Astrocyte (in vitro differentiated cells and primary cell): ENCODE measurements around the gene PLA2G6. TPM values are rescaled to one million over a fixed set of nuclear protein-coding genes. Genes with fewer than 3 reads are reported as not detected.
"Not testable (repeated sequence)": the region's sequence is repeated elsewhere in the genome, so short reads cannot be mapped to it uniquely, and the experiment has no call there.

ENCODE experiments used
- DNase-seq: peaks from one replicate; pipeline ENCODE4 v3.0.0-alpha.2; 2010; ENCODE audit warnings: low read depth
- FAIRE-seq: peaks from 2 replicates; lab custom pipeline; 2011; peaks lifted over from hg19 to GRCh38; lab: Jason Lieb, UNC
- H2AFZ ChIP-seq: 2 replicates; pipeline ENCODE4 v1.6.0; 2012; ENCODE audit warnings: low read depth, low read length, inconsistent platforms
- H3K27ac ChIP-seq: 2 replicates; pipeline ENCODE4 v1.5.1; 2011; ENCODE audit warnings: low read depth, low read length, inconsistent platforms
- H3K27me3 ChIP-seq: 2 replicates; pipeline ENCODE4 v1.6.0; 2011; ENCODE audit warnings: low read length, inconsistent platforms; ENCODE audit not compliant: insufficient read depth
- H3K36me3 ChIP-seq: 2 replicates; pipeline ENCODE4 v1.5.1; 2011; ENCODE audit warnings: low read length, inconsistent platforms; ENCODE audit not compliant: insufficient read depth
- H3K4me1 ChIP-seq: 2 replicates; pipeline ENCODE4 v1.5.1; 2011; ENCODE audit warnings: low read length, inconsistent platforms; ENCODE audit not compliant: insufficient read depth
- H3K4me2 ChIP-seq: 2 replicates; pipeline ENCODE4 v1.6.0; 2012; ENCODE audit warnings: low read length, inconsistent platforms
- H3K4me3 ChIP-seq: 2 replicates; pipeline ENCODE4 v1.5.1; 2011; ENCODE audit warnings: low read depth, mild to moderate bottlenecking, low read length, inconsistent platforms; ENCODE audit not compliant: insufficient read depth
- H3K79me2 ChIP-seq: 2 replicates; pipeline ENCODE4 v1.6.0; 2012; ENCODE audit warnings: mild to moderate bottlenecking, low read length, inconsistent platforms; ENCODE audit not compliant: insufficient read depth
- H3K9ac ChIP-seq: 2 replicates; pipeline ENCODE4 v1.6.0; 2012; ENCODE audit warnings: mild to moderate bottlenecking, low read length, inconsistent platforms
- H3K9me3 ChIP-seq: 2 replicates; pipeline ENCODE4 v1.5.1; 2012; ENCODE audit warnings: low read depth, mild to moderate bottlenecking, low read length, inconsistent platforms; ENCODE audit not compliant: insufficient read depth
- H4K20me1 ChIP-seq: 2 replicates; pipeline ENCODE4 v1.6.0; 2012; ENCODE audit warnings: low read length, inconsistent platforms; ENCODE audit not compliant: insufficient read depth
- H3K27ac Mint-ChIP-seq: one replicate; pipeline ENCODE4 v1.8.0; 2021; ENCODE audit warnings: mild to moderate bottlenecking, mixed read lengths; ENCODE audit not compliant: unreplicated experiment
- H3K27me3 Mint-ChIP-seq: one replicate; pipeline ENCODE4 v1.8.0; 2021; ENCODE audit warnings: low read depth, mixed read lengths; ENCODE audit not compliant: unreplicated experiment
- H3K36me3 Mint-ChIP-seq: one replicate; pipeline ENCODE4 v1.8.0; 2021; ENCODE audit warnings: low read depth, mixed read lengths; ENCODE audit not compliant: unreplicated experiment
- H3K4me1 Mint-ChIP-seq: one replicate; pipeline ENCODE4 v1.8.0; 2021; ENCODE audit warnings: low read depth, mixed read lengths; ENCODE audit not compliant: unreplicated experiment
- H3K4me3 Mint-ChIP-seq: one replicate; pipeline ENCODE4 v1.8.0; 2021; ENCODE audit warnings: mild to moderate bottlenecking, moderate library complexity, mixed read lengths; ENCODE audit not compliant: unreplicated experiment
- H3K9me3 Mint-ChIP-seq: one replicate; pipeline ENCODE4 v1.8.0; 2021; ENCODE audit warnings: mild to moderate bottlenecking, mixed read lengths; ENCODE audit not compliant: unreplicated experiment
- EZH2 ChIP-seq: IDR thresholded peaks from 2 replicates; pipeline ENCODE4 v1.6.1; 2012; ENCODE audit warnings: mild to moderate bottlenecking, low read length, inconsistent platforms; ENCODE audit not compliant: insufficient read depth
- total RNA-seq: library from RNA; stranded (reverse); gene quantifications from 2 replicates; pipeline ENCODE4 v1.2.1, GENCODE V29; 2021
- TF ChIP-seq, protein P1 (sequence below): IDR thresholded peaks from 2 replicates; pipeline ENCODE4 v1.5.1; 2011; ENCODE audit warnings: low read depth, mild to moderate bottlenecking, inconsistent platforms, low read length, moderate library complexity; ENCODE audit not compliant: insufficient read depth

Gene PLA2G6
- total RNA-seq, 1 donor from 2014 or later, result 10.0 TPM

DNA sequence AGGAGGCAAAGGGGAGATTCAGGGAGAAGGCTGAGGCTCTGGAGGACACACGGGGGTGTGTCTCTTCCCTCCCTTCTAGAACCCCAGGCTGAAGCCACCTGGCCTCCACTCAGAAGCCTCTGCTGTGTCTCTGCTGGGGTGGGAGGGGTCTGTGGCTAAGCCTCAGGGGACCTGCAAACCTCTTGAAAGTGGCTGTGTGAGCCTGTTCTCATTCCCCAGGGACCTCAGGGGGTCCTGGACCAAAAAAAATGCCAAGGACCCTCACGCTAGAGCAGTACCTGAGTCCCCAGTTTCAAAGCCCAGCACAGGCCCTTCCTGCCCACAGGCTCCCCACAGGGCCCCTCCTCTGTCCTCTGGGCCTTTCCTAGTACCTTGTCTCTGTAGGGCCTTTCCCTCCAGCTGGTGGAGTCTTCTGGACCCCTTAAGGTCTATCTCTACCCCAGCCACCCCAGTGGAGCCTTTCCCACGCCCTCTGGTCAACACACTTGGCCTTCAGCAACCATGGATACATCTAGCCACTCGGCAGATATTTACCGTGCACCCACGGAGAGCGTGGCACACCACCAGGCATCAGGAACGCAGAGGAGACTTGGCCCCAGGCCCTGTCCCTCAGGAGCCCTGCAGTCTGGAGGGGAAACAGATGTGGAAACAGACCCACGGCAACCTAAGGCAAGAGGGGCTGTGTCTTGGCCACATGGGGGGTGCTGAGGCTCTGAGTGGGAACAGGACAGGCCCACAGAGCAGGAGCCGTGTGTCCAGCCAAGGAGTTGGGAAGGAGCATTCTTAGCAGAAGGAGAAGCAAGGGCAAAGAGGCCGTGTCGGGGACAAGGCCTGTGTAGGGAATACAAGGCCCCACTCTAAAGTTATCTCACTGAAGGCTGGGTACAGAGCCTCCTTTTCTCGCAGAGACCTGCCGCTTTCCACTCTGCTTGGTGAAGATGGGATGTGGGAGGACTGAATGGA lies 18.5 kb downstream of the PLA2G6 start:
- Histone ChIP-seq H3K36me3 (no peaks in the 10 kb centered on the region), H3K27me3 (no peaks in the 10 kb centered on the region), H3K79me2 (no peaks in the 10 kb centered on the region), H3K4me1 (no peaks in the 10 kb centered on the region), H3K4me3 (no peak overlapping the region), H3K4me2 (no peak overlapping the region), H2AFZ (no peak overlapping the region), H4K20me1 (no peaks in the 10 kb centered on the region), H3K9ac (no peak overlapping the region), H3K27ac (no peak overlapping the region), H3K9me3 (no peaks in the 10 kb centered on the region)
- H3K9me3 Mint-ChIP-seq, result peaks cover 2% of the 10 kb centered on the region
- H3K4me3 Mint-ChIP-seq, result no peak overlapping the region
- H3K27me3 Mint-ChIP-seq, result no peaks in the 10 kb centered on the region
- H3K27ac Mint-ChIP-seq, result no peak overlapping the region
- DNase-seq (no peak), FAIRE-seq (no peak)
- H3K36me3 Mint-ChIP-seq, result peaks cover 11% of the 10 kb centered on the region
- H3K4me1 Mint-ChIP-seq, result peaks cover 3% of the 10 kb centered on the region
- no peak for TF ChIP-seq EZH2
- TF ChIP-seq, protein P1, sequence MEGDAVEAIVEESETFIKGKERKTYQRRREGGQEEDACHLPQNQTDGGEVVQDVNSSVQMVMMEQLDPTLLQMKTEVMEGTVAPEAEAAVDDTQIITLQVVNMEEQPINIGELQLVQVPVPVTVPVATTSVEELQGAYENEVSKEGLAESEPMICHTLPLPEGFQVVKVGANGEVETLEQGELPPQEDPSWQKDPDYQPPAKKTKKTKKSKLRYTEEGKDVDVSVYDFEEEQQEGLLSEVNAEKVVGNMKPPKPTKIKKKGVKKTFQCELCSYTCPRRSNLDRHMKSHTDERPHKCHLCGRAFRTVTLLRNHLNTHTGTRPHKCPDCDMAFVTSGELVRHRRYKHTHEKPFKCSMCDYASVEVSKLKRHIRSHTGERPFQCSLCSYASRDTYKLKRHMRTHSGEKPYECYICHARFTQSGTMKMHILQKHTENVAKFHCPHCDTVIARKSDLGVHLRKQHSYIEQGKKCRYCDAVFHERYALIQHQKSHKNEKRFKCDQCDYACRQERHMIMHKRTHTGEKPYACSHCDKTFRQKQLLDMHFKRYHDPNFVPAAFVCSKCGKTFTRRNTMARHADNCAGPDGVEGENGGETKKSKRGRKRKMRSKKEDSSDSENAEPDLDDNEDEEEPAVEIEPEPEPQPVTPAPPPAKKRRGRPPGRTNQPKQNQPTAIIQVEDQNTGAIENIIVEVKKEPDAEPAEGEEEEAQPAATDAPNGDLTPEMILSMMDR, result no peak

DNA sequence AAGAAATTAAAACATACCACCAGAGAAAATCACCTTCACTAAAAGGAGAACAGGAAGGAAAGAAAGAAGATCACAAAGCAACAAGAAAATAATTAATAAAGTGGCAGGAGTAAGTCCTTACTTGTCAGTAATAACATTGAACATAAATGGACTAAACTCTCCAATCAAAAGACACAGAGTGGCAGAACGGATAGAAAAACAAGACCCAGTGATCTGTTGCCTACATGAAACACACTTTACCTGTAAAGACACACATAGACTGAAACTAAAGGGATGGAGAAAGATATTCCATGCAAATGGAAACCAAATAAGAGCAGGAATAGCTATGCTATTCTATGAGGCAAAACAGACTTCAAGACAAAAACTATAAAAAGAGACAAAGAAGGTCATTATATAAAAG lies 25.9 kb downstream of the PLA2G6 start:
- H3K36me3 ChIP-seq, result no peaks in the 10 kb centered on the region
- no peak overlapping the region for H2AFZ ChIP-seq
- Mint-ChIP-seq H3K27me3 (no peaks in the 10 kb centered on the region), H3K9me3 (peaks cover 4% of the 10 kb centered on the region), H3K27ac (no peak overlapping the region), H3K4me1 (no peaks in the 10 kb centered on the region), H3K4me3 (no peak overlapping the region), H3K36me3 (no peaks in the 10 kb centered on the region)
- no peaks in the 10 kb centered on the region for H3K9me3 ChIP-seq
- no peaks in the 10 kb centered on the region for H3K27me3 ChIP-seq
- DNase-seq (no peak), FAIRE-seq (no peak)
- H3K4me2 ChIP-seq, result no peak overlapping the region
- H4K20me1 ChIP-seq, result no peaks in the 10 kb centered on the region
- no peak overlapping the region for H3K4me3 ChIP-seq
- H3K9ac ChIP-seq, result no peak overlapping the region
- TF ChIP-seq, protein P1, result no peak
- TF ChIP-seq EZH2, result no peak
- H3K4me1 ChIP-seq, result no peaks in the 10 kb centered on the region
- no peak overlapping the region for H3K27ac ChIP-seq
- H3K79me2 ChIP-seq, result no peaks in the 10 kb centered on the region

DNA sequence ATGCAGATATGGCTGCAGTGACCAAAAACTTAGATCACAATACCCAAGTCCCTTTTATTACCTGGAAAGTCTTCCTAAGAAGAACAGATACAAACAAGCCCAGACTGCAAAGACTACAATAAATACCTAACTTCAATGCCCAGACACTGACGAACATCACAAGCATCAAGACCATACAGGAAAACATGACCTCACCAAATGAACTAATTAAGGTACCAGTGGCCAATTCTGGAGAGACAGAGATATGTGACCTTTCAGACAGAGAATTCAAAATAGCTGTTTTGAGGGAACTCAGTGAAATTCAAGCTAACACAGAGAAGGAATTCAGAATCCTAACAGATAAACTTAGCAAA lies 27.1 kb downstream of the PLA2G6 start:
- H3K27me3 Mint-ChIP-seq, H3K9me3 Mint-ChIP-seq, H3K27me3 ChIP-seq, H3K4me1 ChIP-seq, H3K4me3 Mint-ChIP-seq, FAIRE-seq, H3K4me3 ChIP-seq, H3K36me3 Mint-ChIP-seq, H4K20me1 ChIP-seq, H3K9ac ChIP-seq, H3K4me2 ChIP-seq, H3K79me2 ChIP-seq, H3K27ac ChIP-seq, H3K27ac Mint-ChIP-seq, H2AFZ ChIP-seq, DNase-seq, H3K4me1 Mint-ChIP-seq, H3K9me3 ChIP-seq, H3K36me3 ChIP-seq: not testable (repeated sequence)
